ENCODE data around the gene ATF6.

DNA sequence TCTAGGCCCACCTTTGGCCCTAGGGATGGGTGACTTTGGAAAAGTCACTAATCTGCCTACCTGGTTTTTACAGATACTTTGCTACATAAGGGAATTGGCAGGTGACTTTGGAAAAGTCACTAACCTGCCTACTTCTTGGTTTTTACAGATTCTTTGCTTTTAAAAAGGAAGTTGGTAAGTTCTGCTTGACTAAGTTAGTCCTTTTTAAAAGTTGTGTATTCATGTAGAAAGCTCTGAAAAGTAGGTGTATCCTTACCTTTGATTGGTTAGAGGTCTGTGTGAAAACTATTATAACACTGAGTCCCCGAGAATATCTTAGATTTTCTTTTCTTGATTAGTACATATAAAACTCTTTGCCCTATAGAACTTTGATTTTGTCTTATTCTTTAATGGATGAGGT lies 12.4 kb downstream of the ATF6 start:
- no peak for TF ChIP-seq POLR2A (IDR thresholded peaks at IDR 0.05)
- TF ChIP-seq, protein P1, sequence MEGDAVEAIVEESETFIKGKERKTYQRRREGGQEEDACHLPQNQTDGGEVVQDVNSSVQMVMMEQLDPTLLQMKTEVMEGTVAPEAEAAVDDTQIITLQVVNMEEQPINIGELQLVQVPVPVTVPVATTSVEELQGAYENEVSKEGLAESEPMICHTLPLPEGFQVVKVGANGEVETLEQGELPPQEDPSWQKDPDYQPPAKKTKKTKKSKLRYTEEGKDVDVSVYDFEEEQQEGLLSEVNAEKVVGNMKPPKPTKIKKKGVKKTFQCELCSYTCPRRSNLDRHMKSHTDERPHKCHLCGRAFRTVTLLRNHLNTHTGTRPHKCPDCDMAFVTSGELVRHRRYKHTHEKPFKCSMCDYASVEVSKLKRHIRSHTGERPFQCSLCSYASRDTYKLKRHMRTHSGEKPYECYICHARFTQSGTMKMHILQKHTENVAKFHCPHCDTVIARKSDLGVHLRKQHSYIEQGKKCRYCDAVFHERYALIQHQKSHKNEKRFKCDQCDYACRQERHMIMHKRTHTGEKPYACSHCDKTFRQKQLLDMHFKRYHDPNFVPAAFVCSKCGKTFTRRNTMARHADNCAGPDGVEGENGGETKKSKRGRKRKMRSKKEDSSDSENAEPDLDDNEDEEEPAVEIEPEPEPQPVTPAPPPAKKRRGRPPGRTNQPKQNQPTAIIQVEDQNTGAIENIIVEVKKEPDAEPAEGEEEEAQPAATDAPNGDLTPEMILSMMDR (IDR thresholded peaks at IDR 0.05) = no peak

All from testis (tissue), 2 donors.